LHCN-M2 (cell line): ENCODE measurements around the gene APOH. TPM values are rescaled to one million over a fixed set of nuclear protein-coding genes. Genes with fewer than 3 reads are reported as not detected.

ENCODE experiments used
- DNase-seq: peaks from one replicate; pipeline ENCODE4 v3.0.0-alpha.2; 2012; ENCODE audit warnings: low read depth
- total RNA-seq: library from RNA; depleted of rRNA; stranded (reverse); fragments of >200 nt; gene quantifications from 2 replicates; pipeline ENCODE4 v1.2.3, GENCODE V29; 2014

Gene APOH
- total RNA-seq, 1 experiment from 2014 or later: not detected

GRCh38 chr17:66235377-66235994 is 6.3 kb upstream of the APOH start:
- DNase-seq: no peak

GRCh38 chr17:66234611-66235010 is 5.4 kb upstream of the APOH start:
- no peak for DNase-seq

- no peak for DNase-seq
Observed at GRCh38 chr17:66233023-66233753, 4.0 kb upstream of the APOH start.

GRCh38 chr17:66230922-66231591 is 1.8 kb upstream of the APOH start:
- DNase-seq: no peak

GRCh38 chr17:66229783-66230538 is 746 bp upstream of the APOH start:
- DNase-seq: no peak

GRCh38 chr17:66227212-66228045 is 1.8 kb downstream of the APOH start:
- no peak for DNase-seq

GRCh38 chr17:66222798-66223350 is 6.3 kb downstream of the APOH start:
- DNase-seq: no peak

- DNase-seq: no peak
Observed at GRCh38 chr17:66221755-66222530, 7.3 kb downstream of the APOH start.

- no peak for DNase-seq
Observed at GRCh38 chr17:66221343-66221742, 7.9 kb downstream of the APOH start.

- DNase-seq: no peak
Observed at GRCh38 chr17:66220079-66220835, 9.0 kb downstream of the APOH start.

- no peak for DNase-seq
Observed at GRCh38 chr17:66215529-66215911, 13.7 kb downstream of the APOH start.

- DNase-seq: no peak
Observed at GRCh38 chr17:66214884-66215528, 14.2 kb downstream of the APOH start.

- DNase-seq: no peak
Observed at GRCh38 chr17:66211047-66211810, 18.0 kb downstream of the APOH start.

GRCh38 chr17:66210208-66210574 is 19.0 kb downstream of the APOH start:
- no peak for DNase-seq

GRCh38 chr17:66207936-66208335 is 21.3 kb downstream of the APOH start:
- no peak for DNase-seq

- DNase-seq: no peak
Observed at GRCh38 chr17:66203274-66204015, 25.8 kb downstream of the APOH start.

GRCh38 chr17:66200685-66201092 is 28.5 kb downstream of the APOH start:
- DNase-seq: peak; percentile 82
